ENCODE results near the gene HIVEP3.

The HIVEP3 gene

DNA sequence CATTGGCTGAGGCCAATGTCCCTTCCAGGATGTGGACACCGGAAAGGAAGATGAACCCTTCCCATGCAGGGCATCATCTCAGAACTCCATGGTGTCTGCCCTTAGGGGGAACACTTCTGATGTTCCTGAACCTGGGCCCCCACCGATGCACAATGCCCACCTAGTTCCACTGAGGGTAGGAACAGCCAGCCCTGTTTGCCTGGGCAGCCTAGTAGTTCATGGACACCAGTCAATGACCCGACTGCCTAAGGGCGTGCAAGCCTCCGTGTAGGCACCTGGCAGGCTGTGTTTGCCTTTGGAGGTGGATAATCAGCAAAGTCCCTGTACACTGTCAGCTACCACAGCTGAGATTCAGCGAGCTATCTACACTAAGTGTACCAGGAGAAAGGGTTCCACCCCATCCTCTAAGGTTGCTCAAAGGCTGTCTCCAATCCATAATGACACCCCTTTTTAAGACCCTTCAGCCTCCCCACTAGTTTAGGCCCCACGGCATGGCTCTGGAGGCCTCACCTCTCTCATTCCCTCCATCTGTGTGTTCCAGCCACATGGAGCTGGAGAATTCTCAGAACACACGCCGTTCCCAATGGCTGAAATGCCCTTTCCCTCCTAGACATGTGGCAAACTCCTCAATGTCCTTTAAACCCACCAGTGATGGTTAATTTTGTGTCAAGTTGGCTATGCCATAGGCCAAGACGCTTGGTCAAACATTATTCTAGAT lies 309.4 kb downstream of the HIVEP3 start:
- TF ChIP-seq CTCF (IDR thresholded peaks at IDR 0.05; ENCODE audit: low read depth, low read length), result no peak
- DNase-seq (ENCODE audit: extremely low read depth, low read depth), result no peak

DNA sequence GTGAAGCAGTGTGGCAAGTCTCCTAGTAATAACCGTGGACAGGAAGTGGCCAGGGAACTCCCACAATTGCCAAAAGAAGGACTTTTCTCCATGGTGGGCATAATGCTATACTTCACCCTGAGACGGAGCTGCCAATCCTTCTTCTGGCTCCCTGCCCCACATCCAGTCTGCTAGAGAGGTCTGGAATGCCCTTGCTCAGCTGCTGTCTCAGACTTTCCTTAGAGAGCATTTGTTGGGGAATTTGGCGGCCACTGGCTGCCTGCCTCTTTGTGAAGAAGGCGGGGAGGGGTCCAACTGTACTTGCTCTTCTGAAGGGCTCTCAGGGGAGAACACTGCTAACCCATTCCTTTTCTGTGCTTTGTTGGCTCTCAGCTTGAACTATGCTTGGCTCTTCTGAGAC lies 310.5 kb downstream of the HIVEP3 start:
- TF ChIP-seq CTCF (IDR thresholded peaks at IDR 0.05; ENCODE audit: low read depth, low read length), result no peak
- DNase-seq (ENCODE audit: extremely low read depth, low read depth), result no peak

GRCh38 chr1:41607808-41608207 lies 310.9 kb downstream of the HIVEP3 start:
- no peak for DNase-seq (ENCODE audit: extremely low read depth, low read depth)
- no peak for TF ChIP-seq CTCF (IDR thresholded peaks at IDR 0.05; ENCODE audit: low read depth, low read length)

- DNase-seq (ENCODE audit: extremely low read depth, low read depth), result no peak
- peak; percentile 43 for TF ChIP-seq CTCF (IDR thresholded peaks at IDR 0.05; ENCODE audit: low read depth, low read length)
These were observed 318.8 kb downstream of the HIVEP3 start for GRCh38 chr1:41599912-41600311.

- no peak for DNase-seq (ENCODE audit: extremely low read depth, low read depth)
- TF ChIP-seq CTCF (IDR thresholded peaks at IDR 0.05; ENCODE audit: low read depth, low read length), result no peak
These were observed 320.4 kb downstream of the HIVEP3 start for GRCh38 chr1:41598325-41598724.

DNA sequence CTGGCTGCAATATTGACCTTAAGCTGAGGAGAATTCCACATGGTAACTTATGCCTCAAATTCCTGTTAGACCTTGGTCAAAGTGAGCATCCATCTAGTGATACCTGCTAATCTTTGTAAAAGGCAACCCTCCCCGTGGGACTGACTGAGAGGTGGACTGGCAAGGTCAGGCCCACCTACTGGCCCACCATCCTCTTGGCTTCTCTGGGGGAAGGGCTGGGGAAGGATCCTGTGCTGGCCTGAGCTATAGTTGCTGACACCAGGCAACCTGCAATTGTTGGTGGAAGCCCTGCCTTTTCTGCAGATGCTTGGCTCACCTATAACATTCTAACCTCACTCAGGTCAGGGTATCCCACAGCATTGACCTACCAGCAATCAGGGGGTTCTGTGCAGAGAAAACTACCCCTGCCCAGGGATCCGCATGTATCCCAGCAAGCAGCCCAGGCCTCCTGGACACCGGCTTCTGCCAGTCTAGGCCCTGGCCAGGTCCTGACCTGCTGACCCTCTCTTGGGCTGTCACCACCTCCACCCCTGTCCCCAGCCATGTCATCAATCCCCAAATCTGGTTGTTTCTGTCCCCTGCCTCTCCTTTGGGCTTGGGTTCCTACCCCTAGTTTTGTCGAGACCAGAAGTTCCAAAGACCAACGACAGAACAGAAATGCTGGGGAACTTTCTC lies 326.1 kb downstream of the HIVEP3 start:
- TF ChIP-seq CTCF (IDR thresholded peaks at IDR 0.05; ENCODE audit: low read depth, low read length), result no peak
- no peak for DNase-seq (ENCODE audit: extremely low read depth, low read depth)

DNA sequence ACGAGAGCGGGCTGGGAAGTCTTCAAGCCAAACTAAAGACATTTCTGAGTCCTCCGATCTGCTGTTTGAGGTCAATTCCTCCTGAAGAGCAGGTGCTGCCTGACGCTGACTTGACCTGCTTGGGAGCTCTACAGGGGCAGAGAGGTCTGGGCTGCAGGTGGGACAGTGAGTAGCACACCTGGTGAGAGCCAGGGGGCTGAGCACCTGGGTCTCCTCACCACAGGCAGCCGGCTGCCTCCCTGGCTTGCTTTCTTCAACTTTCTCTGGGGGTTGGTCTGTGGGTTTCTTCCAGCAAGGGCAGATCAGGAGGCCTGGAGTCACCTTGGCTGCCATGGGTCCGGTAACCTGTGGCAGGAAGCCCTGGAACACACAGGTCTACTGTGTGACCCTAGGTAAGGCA lies 326.8 kb downstream of the HIVEP3 start:
- no peak for TF ChIP-seq CTCF (IDR thresholded peaks at IDR 0.05; ENCODE audit: low read depth, low read length)
- no peak for DNase-seq (ENCODE audit: extremely low read depth, low read depth)

Measured in AG09319 (cell line).